GM18499 (cell line): Measurements from ENCODE around the gene NOP14.
"Not testable (repeated sequence)": the region's sequence is repeated elsewhere in the genome, so short reads cannot be mapped to it uniquely, and the experiment has no call there.

Source experiments
- ATAC-seq: cut with Tn5 transposase; IDR thresholded peaks from one replicate; pipeline ENCODE4 v1.9.1; 2021; ENCODE audit warnings: moderate number of reproducible peaks; ENCODE audit not compliant: insufficient read depth, unreplicated experiment

Gene NOP14

DNA sequence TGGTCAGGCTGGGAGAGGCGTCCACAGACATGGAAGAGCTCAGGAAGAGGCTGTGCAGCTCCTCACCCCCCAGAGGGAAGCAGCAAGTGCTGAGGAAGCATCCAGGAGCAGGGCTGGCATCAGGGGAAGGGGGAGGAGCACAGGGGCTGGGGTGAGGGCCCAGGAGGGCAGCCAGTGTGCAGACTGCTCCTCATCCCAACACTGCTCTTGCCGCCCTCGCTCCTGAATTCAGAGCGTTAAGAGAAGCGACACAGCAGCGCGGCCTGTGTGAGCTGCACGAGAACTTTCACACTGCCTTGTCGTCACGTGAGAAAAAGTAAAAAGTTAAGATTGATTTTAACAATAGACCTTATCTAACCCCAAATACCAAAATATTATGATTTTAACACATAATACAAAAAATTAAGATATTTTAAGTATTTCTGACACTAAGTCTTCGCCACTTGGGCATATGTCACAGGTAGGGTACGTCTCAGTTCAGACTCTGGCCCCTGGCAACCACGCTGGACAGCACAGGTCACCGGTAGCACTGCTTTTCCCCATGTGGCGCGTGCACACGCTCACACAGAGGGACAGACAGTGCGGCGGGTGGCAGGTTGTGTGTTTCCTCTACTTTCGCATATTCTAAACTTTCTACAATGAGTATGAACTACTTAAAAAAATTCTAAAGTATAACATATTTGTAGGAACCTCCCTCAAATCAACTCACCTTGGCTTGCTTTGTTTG, 19.7 kb downstream of the NOP14 start:
- no peak for ATAC-seq

DNA sequence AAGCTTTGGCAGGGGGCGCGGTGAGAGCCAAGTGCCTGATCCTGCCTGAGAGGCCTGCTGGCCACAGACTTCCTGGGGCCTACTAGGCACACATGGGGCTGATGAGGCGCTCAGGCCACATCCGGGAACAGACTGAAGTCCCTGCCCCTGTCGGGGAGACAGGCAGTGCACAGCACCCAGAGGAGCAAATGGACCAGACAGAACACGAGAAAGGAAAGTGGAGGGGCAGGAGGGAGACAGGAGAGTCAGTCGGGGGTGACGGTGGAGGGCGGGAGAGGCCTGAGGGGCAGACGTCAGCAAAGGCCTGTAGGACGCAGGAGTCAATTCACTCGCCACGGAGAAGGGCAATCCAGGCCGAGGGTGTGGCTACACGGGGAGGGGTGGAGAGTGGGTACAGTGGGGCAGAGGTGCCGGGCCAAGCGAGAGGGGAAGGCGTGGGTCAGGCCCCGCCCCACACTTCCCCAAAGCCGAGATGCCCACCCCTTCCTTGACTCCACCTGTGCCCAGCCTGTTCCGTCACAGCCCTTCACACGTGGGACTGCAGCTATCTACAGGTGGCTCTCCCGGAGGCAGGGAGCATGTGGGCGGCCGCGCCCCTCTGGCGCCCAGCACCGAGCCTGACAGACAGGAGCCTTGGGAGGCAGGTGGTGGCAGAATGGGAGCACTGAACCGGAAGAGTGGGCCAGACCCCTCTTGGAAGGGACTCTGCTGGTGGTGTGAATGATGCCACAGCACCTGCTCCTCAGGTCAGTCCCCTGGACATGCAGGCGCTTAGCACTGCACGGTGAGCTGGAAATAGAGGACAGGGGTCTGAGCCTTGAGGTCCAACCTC, 20.5 kb downstream of the NOP14 start:
- no peak for ATAC-seq

DNA sequence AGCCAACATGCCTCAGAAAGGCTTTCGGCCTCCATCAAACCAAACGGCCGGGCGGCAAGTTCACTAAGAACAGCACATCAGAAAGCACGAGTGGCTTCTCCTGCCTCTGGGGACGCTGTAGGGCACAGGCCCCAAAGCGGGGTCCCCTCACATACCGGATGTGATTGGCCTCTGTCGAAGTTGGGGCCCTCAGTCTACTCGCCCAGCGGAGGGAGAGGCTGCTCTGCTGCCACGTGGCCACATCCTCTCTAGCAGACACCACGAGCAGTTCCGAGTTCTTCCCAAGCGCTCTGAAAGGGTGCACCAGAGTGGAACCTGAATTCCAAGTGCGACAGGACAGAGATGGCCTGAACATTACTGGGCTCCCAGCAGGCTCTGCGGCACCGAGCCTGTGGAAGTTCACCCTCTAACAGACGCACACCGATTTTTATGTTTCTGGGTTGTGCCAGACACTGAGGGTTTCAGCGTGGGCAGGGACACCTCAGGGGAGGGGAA, 21.1 kb downstream of the NOP14 start:
- ATAC-seq = no peak

DNA sequence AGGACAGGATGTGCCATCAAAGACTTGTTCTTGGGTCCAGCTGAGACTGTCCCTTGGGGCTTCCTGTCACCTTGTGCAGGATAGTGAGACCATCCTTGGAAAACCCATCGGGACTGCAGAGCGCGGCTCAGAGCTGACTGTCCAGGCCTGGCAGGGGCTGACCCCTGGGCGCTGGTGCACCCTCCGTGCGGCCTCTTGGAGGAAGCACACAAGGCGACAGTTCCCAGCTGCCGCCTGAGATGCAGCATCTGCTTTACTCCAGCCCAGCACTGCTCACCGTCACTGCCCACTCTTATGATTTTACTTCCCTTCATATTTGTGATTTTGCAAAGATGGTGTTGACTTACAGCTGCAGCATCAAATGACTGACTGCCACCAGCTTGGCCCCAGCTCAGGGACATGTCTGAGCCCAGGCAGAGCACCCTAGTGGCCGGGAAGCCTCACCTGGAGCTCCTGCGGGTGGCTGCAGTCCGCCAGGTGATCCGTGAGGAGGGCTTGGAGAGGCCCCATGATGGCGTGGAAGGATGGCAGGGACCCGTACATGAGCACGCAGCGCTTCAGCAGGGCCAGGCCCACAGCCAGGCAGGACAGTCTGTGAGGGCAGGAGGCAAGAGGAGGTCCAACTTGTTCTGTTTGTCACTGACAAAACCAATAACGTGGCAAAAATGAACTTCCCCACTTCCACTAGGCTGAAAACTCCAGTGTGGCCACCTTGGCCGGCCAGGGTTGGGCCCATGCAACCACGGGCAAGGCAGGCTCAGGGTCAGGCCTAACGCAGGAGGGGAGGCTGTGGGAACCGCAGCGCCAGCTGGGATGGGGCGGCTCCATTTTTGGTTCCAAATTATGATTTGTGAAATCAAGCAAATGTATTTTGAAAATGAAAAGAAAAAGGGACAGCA, 21.8 kb downstream of the NOP14 start:
- no peak for ATAC-seq

DNA sequence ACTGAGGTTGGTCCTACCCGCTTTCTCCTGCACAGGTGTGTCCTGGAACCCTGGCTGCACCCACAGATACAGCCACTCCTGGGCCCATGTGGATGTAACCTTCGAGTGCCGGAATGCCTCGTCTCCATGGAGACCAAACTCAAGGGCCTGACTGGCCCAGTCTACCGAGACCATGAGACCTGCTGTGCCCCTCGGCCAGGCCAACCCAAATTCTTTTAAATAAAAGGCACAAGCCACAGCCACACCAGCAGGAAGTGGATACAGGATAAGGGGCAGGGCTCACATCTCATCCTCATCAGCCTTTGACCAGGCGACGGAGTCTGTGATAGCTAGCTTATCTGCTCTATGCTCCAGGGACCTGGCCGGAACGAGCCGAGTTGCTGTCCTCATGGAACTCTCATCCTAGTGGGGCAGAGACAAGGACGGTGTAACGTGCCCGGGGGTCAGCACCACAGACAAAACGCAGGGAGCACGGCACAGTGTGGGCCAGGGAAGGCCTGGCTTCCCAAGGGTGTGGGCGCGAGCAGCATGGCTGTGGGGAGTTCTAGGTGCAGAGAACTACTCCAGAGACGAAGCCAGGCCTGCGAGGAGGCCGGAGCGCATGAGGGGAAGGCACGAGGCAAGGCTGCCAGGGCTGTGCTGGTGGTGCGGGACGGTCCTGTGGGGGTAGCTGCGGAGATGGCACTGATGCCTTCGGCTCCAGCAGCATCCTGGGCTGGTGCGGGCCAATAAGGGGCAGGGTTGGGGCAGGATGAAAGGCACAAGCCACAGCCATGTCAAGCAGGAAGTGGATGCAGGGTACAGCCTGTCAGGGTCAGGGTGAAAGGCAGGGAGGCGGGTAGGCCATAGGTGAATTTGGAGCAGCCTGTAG, 22.7 kb downstream of the NOP14 start:
- no peak for ATAC-seq

DNA sequence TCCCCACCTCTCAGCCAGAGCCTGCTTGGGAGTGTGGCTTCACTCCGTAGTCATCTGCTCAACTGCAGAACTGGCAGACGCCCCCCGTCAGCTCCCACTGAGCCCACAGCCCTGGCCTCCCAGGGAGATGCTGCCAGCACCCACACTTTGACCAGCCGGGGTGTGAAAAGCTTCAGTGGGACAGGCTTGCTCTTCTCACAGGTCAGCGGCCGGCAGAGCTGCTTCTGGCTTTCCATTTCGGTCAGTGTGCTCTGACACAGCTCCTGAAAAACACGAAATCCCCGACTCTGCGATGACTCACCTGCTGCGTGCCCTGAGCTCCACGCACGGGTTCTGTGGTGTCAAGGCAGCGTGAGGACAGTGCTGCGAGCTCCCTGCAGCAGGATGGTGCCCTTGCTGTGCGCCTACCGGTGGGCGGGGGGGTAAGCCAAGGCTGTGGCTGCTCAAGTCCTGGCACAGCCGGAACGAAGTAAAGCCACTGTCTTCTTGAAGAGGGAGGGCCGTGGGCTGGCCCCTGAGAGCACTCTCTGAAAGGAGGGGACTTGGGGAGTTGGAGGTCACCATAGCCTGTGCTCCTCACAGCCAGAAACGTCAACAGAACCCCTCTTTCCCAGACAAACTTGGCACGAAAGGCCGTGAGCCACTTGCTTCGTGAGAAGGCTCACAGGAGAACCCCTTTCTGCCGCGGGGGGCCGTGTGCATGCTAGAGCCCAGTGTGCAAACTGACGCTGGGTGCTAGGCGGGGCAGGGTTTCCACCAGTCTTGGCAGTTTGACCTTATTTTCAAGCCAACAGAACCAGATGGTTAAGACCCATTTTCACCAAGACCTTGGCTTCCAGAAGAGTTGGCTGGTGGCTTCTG, 23.6 kb downstream of the NOP14 start:
- no peak for ATAC-seq

DNA sequence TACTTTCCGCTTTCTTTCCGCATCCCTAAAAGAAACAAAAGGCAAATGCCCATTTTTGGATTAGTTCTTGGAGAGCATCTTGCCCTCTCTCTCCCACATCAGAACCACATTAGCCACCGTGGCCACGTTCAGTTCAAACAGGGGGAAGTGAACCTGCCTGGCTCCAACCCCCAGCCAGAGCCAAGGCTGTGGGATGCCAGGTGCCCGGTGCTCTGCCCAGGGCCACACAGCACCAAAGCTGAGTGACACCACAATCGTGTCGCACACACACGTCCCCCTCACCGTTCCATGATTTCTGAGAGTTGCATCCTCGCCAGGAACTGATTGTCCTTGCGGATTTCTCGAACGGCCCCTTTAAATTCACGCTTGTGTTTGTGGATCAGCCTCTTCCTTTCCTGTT, 24.3 kb downstream of the NOP14 start:
- ATAC-seq = no peak

DNA sequence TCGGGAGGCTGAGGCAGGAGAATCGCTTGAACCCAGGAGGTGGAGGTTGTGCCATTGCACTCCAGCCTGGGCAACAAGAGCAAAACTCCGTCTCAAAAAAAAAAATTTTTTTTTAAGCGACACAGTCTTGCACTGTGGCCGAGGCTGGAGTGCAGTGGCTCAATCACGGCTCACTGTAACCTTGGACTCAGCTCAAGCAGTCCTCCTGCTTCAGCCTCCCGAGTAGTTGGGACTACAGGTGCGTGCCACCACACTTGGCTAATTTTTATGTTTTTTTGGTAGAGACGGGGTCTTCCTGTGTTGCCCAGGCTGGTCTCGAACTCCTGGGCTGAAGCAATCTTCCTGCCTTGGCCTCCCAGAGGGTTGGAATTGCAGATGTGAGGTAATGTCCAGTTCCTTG, 24.8 kb downstream of the NOP14 start:
- ATAC-seq = not testable (repeated sequence)

DNA sequence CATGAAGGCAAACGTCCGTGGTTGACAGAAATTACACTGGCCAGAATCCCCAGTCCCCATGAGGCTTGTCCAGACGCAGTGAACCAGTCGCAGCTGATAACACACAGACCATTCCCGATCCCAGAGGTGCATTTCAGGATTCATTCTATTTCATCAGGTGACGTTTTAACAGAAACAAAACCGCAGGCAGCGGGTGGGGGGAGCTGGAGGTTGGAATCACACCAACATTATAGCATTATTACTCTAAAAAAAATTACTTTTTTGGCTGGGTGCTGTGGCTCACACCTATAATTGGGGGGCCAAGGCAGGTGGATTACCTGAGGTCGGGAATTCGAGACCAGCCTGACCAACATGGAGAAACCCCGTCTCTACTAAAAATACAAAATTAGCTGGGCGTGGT, 25.2 kb downstream of the NOP14 start:
- ATAC-seq = no peak

DNA sequence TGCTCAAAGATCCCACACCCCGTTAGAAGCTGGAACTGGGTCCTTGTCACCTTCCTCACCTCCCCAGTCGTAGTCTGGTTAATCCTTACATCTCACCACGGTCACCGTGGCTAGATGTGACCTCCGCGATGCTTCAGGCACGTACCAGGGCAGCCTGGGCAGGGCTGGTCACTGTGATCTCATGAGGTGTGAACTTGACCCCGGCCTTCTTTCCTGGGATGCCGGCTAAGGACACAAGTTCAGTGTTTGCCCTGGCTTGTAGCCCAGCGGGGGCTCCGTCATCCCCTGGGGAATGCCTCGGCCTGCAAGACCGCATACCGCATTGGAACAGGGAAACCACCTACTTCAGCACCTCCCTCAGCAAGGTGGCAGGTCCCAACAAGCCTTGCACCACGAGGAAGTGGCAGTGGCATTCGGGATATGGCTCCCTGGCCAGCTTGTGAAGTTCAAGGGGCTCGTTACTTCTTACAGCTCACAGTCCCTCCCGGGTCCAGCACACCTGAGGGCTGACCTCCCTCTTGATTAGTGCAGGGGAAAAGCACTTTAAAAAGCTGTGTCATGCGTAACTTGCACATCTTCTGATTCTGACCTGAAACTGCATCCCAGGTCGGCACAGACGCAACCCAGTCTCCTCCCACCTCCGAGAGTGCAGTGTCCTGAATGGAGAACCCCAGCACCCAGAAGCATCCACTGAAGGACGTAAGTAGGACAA, 25.9 kb downstream of the NOP14 start:
- ATAC-seq = no peak

DNA sequence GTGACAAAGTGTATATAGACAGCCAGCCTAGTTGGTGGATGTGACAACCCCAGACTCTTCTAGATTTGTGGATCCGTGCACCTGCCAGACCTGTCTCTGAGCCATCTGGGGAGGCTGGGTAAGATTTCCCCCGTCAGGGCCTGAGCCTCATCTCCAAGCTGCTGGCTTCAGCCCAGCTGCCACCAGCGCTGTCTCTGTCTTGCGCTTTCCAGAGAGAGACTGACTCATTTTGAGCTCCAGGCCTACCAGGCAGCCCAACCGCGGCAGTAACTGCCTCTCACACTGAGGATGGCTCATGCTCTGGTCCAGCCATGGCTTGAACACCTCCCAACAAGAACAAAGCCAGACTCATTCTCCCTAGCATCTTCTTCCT, 26.4 kb downstream of the NOP14 start:
- ATAC-seq = no peak

DNA sequence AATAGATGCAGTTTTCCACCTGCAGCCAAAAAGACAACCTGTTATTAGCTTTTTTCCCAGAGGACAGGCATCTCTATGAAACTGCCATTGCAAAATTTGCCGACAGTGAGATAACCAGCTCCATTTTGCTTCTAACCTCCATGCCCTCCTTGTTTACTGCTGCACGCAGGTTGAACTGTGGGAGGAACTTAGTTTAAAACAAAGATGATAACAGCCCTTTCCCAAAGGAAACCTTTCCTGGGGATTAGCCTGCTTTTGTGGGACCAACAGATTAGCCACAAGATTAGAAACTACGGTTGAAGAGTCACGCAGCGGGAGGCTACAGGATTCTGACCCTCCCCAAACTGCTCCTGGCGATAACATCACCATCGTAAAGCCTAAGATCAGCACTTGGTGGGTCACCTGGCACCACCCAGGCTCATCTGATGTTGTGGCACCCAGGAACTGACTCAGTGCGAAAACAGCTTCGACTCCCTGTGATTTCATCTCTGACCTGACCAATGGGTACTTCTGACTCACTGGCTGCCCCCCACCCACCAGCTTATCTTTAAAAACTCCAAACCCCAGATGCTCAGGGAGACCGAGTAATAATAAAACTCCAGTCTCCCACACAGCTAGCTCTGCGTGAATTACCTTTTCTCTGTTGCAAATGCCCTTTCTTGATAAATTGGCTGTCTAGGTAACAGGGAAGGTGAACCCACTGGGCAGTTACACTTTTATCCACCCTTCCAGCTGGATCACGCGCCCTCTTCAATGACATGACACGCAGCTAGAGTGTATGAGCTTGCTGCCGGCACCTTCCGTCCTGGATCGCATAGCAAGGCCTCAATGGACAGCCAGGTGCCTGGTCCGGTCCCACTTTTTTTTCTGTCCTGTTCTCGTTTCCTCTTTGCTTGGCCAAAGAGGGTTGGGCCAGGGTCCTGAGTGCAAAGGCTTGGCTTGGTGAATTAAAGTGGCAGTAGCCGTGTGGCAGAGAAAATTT, 27.2 kb downstream of the NOP14 start:
- no peak for ATAC-seq

DNA sequence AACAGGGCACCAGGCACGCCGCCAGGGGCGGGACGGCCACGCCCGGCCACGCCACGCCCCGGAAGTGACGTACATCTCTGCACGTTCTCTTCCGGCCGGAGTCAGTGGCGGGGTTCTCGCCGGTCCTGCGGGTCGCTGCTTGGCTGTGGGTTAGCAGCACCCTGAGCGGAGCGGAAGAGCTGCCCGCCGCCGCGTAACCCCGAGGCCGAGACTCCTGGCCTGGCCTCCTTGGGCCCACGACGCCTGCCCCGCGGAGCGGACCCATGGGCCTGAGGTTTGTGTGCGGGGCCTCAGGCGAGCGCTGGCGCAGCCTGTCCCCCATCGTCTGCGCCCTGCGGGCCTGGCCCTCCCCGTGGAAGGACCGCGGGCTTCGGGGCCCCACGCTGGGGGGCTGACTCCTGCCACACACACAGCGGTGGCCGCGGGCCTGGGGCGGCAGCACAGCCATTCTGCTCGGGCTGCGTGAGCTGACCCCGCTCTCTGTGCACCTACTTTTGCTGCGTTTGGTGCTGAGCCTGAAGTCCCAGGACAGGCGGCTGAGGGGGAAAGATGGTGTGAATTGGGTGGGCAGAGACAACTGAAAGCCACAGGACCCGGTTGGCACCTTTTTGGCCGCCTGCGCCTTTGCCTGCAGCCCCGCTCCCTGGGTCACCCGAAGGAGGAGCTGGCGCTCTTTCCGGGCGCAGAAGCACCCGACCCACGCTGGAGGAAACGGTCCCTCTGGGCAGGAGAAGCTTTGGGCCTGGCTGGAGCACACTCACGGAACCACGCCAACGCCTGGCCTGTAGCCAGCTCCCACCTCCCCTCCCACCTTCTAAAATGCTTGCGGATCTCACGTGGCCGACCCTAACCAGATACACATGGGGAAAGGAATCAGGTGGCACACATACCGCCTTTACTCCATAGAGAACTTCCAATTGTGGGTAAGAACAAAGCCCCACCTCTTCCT, 28.1 kb downstream of the NOP14 start:
- ATAC-seq = no peak

DNA sequence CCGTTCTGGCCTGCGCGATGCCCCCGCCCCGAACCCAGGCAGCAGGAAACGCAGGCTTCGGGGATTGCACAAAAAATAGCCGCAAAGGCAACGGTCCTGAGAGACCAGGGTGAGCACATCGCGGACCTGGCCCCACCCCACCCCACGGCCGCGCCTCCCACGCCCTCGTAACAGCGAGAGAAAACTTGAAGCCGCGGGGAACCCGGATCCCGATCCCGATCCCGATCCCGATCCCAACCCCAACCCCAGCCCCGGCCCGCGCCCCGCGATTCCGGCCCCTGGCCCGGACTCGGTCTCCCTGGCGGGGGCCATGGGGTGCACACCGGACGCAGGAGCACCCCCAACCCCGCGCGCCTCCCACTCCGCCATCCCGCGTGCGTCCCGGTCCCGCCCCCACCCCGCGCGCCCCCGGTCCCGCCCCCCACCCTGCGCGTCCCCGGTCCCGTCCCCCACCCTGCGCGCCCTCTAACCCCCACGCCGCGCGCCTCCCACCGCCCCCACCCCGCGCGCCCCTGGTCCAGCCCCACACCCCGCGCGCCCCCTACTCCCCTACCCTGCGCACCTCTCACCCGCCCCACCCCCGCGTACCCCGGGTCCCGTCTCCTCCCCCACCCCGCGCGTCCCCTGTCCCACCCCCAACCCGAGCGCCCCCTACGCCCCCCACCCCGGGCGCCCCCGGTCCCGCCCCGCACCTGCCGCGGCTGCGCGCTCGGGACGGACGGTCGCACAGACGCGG, 29.0 kb downstream of the NOP14 start:
- no peak for ATAC-seq

DNA sequence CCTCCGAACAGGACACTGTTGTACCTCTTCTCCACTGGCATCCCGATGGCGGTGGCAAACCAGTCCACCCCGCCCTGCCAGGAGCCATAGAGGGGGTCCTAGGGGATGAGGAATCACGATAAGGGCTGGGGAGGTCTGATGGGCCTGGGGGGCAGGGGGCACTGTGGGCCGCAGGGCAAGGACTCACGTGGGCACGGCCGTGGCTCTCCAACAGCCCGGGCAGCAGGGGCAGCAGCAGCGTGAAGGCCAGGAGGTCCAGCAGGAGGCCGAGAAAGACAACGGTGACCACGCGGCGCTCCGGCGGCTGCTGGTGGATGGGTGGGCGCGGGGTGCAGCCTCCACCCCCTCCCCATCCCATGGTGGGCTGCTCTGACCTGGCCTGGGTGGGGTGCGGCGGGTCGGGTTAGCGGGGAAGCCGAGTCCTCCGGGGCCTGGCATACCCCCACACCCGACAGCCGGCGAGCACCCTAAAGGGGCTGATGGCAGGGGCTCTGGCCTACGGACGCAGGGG, 29.6 kb downstream of the NOP14 start:
- no peak for ATAC-seq
